Astrocyte of the hippocampus (primary cell): ENCODE data around the gene SKAP2.
A peak's percentile ranks its signal among the peaks of the same experiment; 100 is the strongest.

Experiments used
- DNase-seq: peaks from one replicate; pipeline ENCODE4 v3.0.0; 2011; ENCODE audit warnings: low read depth, low spot score

The SKAP2 gene

DNA sequence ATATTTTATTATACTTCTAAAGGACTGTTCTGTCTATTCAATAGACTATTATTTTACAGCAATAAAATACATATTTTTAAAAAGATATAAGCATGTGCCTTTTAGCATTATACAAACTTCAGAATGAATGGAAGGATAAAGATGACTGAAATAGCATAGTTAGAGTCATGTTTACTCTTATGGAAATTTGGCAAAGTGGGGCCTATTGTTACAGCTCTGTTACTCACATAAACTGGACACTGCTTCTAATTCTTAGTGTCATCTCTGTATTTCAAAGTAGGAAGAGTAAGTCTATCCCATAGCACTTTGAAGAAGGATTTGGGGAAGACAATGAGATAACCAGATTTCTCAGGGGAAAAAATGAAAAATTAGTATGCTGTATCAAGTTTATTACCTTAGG, 168.2 kb downstream of the SKAP2 start:
- no peak for DNase-seq

DNA sequence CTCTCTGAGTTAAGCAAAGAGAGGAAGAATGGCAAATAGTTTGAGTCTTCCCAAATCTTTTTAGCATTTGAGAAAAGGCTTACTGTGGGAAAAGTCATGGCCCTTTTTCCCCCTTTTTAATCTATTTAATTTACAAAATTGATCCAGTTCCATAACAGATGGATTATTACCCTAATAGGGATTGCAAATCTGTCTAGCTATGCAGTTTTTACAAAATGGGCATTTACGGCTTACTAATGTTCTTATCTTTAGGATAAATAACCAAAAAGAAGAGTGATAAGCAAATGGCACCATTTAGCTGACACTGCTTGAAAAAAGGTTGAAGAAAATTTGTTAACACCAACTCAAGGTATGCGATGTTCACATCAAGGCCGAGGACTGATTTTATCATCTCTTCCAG, 169.7 kb downstream of the SKAP2 start:
- DNase-seq, result no peak

DNA sequence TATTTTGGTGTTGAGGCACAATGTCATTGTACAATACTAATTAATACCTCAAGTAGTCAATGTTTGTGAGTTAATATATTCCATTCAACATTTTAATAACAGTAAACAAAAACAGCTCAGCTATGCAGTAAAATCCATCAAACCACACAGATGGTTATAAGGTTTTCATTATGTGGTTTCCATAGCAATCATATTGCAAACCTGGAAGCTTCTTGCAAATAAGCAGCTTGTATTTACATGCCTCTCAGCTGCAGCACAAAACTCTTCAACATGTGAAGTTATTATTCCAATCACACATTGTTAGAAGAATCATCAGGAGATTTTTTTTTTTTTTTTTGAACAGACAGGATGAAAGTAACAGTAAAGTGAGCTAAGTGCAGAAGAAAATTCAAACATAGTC, 170.2 kb downstream of the SKAP2 start:
- DNase-seq, result no peak

DNA sequence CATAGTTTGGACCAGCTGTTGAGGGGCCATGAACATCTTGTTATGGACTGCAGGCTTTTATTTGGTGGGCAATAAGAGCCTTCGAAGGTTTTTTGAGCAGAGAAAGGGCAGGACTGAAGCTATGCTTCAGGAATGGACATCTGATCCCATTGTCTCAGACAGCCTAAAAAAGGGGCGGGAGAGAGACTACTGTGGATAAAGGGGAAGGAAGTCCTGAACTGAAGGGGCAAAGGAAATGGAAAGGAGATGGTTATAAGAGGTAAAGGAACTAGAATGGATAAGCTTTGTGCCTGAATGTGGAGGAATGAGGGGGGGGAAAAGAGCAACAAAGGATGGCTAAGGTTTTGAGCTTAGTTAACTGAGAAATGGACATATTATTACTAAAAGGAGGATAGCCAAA, 172.5 kb downstream of the SKAP2 start:
- no peak for DNase-seq

DNA sequence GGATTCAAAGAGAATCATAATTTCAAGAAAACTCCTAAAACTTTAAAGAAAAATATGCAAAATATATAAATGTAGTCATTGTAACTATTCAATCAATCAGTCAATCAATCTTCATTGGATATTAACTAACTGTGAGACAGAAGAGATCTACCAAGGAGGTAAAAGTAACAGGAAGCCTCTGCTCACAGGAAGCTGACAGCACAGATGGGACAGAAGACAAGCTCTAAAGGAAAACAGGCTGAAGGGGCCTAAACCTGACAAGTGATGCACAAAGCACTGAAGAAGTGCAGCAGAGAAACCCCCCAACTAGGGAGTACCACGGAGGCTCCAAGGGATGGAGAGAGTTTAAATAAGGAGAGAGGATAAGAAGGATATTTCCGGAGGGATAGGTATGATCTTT, 173.0 kb downstream of the SKAP2 start:
- no peak for DNase-seq

DNA sequence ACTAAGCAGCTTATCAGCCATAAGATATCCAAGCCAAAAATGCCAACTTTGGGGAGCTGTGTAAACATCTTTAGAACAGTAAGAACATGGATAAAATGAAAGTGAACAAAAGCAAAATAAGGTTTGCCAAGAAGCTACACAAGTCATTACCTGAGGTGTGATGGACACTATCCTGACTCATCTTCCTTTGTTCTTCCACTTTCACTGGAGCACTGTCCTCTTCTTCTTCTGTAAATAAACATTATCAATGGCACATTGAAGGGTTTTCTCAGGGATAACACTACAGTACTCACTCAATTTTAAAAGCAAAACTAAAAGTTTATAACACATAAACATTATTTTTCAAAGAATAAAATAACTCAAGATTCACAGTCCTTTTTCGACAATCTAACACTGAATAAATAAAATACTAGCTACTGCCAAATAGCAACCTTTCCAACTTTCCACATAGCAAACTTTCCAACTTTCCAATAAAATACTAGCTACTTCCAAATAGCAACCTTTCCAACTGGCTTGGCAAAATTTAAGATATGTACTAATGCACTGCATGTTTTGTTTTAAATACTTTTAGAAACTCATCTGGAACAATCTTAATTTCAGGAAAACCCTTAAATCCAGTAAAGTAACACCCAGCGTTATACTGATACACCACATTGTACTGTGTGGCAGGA, 174.1 kb downstream of the SKAP2 start:
- peak; percentile 24 for DNase-seq

DNA sequence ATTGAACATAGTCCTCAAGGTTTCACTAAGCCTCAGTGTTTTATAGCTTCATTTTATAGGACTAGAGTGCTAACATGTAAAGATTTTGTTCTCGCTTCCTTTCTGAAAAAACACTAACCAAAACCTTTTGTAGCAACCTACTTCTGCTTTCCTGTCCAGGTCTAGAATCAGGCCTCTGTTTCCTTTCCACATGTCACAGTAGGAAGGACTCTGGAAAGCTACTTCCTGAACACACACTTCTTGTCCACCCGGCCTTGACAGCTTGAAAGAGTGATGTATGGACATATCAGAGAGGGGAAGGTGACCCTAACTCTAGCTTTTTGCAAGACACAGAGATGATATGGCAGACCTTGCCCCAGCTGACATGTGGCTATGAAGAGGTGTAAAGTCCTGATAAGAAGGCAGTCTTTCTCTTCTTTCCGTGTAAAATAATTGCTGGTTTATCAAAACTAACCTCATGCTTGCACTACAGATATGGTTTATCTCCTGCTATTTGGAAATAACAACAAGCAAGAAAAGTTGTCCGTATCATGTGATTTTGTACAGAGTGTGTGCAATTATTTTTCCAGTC, 175.4 kb downstream of the SKAP2 start:
- no peak for DNase-seq

DNA sequence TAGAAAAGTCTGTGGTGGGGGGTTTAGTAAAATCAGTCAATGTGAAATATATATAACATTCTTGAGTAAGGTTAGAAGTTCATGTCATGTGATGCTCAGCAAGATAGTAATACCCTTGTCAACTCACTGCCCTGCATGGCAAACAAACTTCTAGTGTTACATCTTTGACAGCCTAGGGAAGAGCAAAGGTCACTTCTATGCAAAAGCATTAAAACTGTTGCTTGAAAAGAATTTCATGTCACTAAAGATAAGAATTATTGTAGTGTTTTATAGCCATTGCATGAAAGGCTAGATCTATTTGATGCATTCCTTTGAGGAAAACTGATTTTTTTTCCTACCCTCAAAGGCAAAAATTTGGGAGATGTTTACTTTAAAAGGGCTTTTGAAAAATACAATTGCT, 176.0 kb downstream of the SKAP2 start:
- no peak for DNase-seq

DNA sequence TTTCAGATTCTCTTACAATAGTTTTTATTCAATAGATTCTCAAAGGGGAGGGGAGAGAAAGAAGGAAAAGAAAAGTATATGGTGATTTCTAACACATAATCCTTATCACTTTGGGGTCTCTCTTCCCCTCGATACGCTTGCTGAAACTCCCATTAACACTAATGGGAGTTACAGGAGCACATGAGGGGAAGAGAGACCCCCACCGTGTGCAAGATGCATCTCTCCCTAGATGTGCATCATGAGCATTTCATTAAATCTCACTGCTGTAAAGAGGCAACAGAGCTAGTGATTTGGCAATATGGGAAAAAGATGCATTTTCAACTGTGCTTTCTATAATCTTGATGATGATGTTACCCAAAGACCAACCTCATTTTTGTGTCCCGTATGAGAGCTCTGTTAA, 177.4 kb downstream of the SKAP2 start:
- no peak for DNase-seq

DNA sequence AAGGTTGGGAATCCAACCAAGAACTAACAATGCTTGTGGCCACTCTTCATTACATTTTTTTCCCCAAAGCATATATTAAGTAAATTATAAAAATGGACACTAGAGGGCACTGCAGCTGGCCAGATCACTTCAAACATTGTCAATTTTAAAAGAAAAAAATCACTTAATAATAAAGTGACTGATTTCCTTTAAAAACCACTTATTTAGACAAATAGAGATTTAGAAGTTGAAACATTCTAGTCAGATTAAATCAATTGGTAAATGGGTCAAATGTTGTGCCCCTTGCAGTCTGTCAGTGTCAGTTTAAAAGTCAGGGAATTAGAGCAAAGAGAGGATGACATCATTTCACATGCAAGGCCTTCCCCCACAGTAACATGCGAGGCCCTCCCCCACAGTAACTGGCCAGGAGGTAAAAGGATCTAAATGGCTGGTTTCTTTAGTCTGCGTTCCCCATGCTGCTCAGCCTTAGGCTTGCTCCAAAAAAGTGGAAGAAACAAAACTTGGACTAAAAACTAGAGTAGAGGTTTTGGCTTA, 177.9 kb downstream of the SKAP2 start:
- DNase-seq, result peak; percentile 41

DNA sequence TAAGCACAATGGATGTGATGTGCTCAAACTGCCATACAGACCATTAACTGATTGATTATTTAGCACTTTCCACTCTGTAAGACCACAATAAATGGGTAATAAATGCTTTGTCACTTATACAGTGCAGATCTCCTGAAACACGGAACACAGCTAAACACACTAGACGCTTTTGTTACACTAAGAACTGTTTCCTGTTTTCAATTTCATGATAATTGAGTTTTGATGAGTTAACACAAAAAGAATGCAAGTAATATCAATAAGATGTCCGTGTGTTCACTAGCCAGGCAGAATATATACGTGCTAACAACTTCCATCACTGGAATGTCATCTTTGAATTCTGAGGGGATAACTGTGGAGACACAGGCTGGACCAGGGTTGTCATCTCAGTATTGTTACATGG, 178.8 kb downstream of the SKAP2 start:
- DNase-seq, result no peak

DNA sequence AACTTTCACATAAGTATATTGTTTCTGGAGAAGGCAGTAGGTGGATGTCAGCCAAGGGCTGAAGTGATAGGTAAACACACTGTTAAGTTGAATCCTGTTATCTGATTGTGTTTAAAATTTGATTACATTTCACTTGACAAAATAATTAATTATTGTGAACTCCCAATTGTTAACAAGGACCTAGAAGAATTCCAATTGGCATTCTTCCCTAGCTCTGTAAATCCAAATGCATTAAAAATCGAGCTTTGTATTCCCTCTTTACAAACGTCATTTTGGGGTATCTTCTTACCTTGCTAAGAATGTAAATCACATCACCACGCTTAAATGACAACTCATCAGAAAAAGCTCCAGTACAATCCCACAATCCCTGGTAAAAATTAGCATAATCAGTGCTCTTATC, 179.9 kb downstream of the SKAP2 start:
- DNase-seq, result no peak

DNA sequence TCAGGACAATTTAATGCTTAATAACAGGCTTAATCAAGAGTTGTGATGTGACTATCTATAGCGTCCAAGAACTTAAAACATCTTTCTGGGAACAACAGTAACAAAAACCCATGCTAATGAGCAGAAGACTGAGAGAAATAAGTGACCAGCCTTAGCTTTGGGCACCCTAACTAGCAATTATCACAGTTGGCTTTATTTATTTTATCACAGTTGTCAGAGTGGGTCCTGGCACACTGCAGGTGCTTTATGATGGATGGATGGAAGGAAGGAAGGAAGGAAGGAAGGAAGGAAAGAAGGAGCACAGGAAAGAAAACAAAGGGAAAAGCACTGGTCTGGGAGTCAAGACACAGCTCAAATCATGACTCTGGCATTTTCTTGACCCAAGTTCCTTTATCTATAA, 181.1 kb downstream of the SKAP2 start:
- DNase-seq, result no peak

DNA sequence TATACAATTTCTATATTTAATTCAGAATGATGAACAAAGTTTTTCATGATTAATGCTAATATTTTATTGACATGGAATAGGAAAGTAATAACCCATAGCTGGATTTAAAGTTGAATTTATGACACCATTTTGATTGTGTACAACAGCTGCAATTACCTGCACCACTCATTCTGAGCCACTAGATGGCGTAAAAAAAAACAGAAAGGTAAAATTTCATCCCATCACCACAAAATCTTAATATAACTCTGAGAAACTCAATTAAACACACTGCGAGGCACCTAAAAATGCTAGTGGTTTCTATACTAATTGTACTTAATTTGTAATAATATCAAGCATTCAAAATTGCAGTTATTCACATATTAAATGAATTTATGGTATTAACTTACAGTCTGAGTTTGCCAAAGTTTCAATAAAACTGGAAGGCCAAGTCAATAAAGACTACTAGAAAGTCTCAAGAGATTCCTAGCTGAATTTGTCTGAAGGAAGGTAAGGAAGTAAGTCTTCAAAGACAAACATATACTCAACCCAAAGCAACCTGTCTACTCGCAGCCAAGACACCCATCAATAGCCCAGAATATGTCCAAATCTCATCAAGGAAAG, 182.5 kb downstream of the SKAP2 start:
- peak; percentile 44 for DNase-seq

DNA sequence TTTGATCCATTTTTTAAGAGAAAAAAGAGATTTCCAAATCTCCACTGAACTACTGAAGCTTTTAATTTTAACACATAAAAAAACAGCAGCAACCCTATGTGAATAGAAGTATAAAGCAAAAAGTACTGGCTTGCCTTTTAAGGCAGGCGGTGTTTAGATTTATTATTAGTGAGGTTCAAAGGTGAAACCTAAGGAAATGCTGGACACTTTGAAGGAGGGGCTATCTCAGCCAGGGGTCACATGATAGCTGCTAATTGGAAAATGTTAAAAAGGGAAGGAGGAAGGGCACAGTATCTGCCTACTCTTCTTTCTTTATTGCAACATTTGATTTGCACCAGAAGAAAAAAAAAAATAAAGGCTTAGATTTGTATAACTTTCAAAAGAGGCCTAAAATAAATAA, 183.8 kb downstream of the SKAP2 start:
- no peak for DNase-seq

DNA sequence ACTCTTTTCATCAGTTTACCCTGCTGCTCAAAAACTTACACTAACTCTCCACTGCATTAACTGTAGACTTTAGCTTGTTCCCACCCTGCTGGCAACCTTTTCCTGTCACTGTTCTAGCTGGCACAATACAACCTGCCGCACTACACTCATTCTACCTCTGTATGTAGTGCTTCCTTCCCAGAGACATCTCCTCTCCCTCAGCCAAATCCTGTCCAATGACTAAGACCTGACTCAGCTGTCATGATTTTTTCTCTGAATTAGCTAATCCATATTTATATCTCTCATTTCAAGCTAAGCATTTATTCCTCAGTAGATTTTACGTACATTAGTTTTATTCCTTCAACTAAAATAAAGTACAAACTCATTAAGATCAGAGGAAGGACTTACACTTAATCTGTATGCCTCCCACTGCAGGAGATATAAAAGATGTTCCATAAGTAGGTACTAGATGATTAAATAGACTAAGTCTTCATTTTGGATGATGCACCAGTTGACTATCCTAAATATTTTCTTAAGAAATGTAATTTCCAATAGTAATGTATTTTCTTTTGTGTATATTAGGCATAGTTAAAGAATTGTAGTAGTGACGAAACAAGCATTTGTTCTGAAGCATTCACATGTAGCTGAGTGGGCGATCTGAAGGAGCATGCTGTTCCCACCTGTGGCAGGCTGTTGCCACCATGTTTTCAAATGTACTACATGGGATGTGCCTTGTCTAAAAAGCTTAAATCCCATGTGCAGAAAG, 189.1 kb downstream of the SKAP2 start:
- DNase-seq, result no peak

DNA sequence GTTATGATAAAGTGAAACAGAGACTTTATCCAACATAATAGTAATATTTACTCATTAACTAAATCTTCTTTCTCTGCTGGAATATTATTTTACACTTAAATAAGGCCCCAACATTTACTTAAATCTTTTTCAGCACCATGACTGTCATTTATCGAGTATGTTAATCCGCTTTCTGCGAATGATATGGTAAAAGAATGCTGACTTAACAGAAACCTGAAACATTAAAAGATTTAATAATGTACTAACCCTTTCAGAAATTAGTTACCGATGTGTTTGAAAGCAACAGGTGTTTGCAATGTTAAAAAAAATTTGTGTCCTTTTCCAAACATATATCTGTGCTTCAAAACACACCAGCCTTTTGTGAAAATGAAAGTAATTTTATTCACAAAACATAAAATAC, 190.5 kb downstream of the SKAP2 start:
- no peak for DNase-seq

DNA sequence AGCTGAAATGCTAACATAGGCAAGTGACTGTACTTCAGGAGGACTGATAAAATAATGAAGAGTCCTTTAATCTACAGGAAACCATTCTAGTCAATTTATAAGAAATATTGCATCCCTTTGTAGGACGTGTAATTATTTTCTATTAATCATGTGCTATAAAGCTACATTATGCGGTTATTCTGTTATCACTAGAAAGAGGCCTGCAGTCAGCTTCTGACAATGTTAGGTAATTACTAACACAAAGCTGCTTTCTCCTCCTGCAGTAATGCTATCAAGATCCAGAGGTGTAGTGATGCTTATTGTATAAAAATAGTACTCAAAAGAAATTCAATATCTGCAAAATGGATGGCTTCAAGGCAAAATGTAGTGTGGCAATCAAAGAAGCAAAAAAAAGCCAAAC, 191.1 kb downstream of the SKAP2 start:
- DNase-seq, result no peak

DNA sequence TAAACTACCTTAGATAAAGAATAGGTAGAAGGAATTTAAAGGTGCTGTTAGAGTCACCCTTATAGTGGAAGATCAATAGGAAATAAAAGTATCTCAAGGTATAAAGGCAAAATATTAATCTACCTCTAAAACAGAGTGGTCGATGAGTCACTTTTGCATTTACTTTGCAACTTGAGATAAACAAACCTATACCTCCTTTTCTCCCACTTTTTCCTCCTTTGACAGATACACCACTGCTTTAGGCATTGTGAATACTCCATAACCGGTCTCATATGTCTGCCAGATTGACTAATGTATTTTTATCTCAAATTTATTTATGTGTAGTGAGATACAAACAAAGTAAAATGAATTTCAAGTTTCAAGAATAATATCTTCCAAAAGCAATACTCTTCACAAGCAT, 193.5 kb downstream of the SKAP2 start:
- no peak for DNase-seq

DNA sequence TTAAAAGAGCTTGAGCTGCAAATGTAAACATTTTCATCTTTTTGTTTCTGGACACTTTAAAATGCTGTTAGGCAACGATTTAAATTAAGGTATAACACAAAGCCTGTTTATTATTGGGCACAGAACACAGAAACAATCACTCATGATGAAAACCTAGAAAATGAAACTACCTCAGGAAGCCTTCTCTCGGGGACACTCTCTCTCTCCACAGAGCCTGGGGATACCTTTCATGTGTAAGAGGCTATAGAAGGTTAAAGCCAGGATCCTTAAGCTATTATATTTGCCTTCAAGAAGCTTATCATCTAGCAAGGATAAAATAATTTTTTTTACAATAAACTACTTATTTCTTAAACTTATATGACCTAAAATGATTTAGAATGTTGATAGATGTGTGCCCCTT, 194.1 kb downstream of the SKAP2 start:
- no peak for DNase-seq

DNA sequence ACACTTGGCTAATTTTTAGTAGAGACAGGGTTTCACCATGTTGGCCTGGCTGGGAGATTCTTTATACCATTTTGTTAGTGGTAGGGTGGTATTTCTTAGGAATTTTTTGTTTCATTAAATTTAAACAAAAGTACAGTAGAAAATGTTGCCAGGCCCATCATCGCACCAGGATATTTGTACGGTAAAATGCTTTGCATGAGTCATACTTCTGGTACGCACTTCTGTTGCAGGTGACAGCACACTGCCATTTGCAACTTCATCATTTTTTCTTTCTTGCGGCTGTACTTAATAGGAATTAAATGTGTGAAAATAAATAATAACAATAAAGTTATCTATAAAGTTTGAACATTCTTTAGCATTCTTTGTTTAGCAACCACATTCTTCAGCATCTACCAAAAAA, 195.6 kb downstream of the SKAP2 start:
- DNase-seq, result no peak

DNA sequence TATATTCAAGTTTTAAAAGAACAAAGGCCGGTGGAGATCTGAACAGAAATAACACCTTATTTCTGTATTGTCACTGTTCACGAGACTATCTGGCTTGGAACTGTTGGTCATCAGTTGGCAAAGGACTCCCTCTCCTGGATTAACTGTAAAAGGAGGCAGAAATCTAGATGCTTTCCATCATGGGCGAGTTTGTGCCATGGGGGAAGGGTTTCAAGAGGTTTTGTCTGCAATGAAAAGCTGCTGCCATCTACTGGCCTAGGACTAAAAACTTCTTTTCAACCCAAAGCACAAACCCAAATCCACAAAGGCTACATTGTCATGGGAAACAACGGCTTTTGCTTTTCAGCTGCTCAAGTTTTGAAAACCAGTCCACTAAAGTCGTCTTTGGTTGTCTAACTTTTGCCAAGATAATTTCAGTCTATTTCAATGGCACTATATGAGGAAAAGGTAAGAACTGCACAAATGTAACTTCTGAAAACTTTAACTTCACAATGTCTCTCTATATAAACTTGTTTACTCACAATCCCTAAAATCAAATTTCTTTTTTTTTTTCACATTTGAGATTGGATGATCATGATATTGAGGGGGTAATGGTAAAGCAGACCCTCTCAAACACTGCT, 196.8 kb downstream of the SKAP2 start:
- peak; percentile 94 for DNase-seq
